NCI-H2029 treated with DMSO at 0.1 percent for 48 hours (cell line): ENCODE measurements around the gene PTP4A1.
"Not testable (repeated sequence)": the region's sequence is repeated elsewhere in the genome, so short reads cannot be mapped to it uniquely, and the experiment has no call there.

Experiments used
- DNase-seq: peaks from one replicate; lab custom pipeline; 2025; lab: John Stamatoyannopoulos, UW

Gene PTP4A1

DNA sequence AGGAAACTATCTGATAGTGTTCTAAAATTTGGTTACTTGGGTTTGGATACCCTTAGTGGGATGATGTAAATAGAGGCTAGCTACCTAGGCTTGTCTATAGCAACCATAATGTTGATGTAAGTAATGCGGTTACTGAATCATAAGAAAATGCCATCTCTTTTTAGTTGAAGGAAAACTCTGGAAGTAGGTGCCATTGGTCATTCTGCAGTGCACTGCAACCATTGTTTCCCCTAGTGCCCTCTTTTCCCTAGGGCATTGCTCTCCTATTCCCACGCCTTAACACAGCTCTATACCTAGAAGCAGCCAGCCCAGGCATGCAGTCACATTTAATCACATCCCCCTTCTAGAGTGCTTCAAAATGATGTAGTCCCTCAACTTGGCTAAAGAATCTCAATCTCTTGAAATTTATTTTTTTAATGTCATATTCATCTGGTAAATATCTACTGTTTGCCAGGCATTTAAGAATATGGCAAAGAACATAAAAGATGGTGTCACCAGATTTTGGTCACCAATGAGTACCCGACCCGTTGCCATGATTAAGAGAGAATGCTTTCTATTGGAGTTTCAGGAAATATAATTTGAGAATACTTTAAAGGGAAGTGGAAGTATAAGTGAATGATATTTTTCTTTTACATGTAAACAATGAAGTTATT is 10.4 kb downstream of the PTP4A1 start:
- no peak for DNase-seq

DNA sequence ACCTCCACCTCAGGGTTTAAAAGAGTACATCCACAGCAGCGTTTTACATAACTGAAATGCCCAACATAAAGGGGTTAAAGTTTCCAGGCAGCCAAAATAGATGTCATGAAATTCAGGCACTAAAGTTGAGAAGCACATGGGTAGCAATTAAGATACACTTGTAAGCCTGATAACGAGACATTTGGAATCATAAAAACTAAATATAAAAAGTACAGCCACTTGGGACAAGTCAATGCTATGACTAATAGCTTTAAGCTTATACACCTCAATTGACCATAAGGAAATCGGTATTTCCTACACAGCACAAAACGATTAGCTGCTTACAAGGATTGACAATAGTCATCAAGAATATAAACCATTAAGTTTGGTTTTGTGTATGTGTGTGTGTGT is 11.8 kb downstream of the PTP4A1 start:
- DNase-seq: no peak

DNA sequence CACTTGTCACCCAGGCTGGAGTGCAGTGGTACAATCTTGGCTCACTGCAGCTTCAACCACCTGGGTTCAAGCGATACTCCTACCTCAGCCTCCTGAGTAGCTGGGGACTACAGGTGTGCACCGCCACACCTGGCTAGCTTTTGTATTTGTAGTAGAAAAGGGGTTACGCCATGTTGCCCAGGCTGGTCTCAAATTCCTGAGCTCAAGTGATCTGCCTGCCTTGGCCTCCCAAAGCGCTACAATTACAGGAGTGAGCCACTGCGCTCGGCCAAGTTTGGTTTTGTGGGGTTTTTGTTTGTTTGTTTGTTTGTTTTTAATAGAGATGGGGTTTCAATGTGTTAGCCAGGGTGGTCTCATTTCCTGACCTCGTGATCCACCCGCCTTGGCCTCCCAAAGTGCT is 12.3 kb downstream of the PTP4A1 start:
- no peak for DNase-seq

DNA sequence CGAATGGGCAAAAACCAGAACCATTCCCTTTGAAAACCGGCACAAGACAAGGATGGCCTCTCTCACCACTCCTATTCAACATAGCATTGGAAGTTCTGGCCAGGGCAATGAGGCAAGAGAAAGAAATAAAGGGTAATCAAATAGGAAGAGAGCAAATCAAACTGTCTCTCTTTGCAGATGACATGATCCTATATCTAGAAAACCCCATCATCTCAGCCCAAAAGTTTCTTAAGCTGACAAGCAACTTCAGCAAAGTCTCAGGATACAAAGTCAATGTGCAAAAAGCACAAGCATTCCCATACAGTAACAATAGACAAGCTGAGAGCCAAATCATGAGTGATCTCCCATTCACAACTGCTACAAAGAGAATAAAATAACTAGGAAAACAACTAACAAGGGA is 13.4 kb downstream of the PTP4A1 start:
- DNase-seq: not testable (repeated sequence)

DNA sequence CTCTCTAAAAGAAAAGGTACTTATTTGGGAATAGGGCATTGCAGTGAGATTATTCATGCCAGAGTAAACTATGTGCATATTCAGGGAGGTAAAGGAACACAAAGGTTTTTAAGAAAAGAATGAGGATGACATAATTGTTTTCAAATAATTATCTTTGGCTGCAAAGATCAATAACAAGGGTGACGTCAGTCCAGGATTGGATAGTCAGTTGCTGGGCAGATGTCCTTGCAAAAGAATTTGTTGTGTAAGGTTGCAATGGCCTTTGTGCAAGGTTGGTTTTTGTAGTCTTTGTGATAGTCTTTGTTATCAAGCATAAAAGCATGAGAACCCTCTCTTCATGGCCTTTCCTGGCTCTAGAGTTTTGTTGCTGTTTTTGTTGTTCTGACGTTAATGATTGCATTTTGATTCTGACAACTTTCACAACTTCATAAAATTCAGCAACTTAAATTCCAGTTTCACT is 17.7 kb downstream of the PTP4A1 start:
- DNase-seq: no peak

DNA sequence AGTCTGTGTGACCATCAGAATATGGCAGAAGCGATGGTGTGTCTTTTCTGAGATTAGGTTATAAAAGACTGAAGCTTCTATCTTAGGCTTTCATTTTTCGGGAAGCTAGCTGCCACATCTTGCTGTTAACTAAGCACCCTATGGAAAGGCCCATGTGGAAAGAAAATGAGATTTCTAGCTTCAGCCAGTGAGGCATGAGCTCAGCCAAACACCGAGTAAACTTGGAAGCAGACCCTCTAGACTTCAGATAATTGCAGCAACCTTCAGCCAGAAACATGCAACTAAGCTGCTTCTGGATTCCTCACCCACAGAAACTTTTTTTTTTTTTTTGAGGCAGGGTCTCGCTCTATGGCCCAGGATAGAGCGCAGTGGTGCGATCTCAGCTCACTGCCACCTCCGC is 20.6 kb downstream of the PTP4A1 start:
- DNase-seq: no peak

DNA sequence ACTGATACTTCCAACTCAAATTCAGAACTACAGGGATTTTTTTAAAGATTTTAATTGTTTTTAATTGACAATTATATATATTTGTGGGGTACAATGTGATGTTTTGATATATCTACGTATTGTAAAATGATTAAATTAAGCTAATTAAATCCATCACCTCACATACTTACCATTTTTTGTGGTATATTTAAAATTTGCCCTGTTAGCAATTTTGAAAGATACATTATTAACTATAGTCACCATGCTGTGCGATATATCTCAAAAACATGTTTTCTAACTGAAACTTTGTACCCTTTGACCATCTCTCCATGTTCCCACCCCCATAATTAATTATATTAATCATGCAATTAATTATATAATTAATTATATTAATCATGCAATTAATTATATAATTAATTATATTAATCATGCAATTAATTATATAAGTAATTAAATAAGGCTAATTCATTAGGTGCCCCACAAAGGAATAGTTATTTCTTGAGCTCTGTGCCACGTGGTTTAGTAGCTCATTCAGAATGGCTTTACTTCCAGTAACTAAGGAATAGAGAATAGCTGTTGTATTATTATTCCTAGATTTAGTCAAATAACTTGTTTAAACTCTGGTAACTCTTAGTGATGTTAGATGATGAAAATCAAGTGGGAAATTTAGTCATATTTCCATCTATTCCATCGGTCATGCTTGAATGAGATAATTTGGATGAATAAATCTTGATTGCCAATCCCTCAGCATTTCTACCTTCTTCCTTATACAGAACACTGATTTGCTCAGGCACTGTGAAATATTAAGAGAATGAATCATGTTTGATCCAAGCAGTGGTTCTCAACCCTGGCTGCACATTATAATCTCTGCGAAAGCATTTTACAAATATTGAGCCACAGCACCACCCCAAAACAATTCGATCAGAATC is 25.1 kb downstream of the PTP4A1 start:
- DNase-seq: no peak

DNA sequence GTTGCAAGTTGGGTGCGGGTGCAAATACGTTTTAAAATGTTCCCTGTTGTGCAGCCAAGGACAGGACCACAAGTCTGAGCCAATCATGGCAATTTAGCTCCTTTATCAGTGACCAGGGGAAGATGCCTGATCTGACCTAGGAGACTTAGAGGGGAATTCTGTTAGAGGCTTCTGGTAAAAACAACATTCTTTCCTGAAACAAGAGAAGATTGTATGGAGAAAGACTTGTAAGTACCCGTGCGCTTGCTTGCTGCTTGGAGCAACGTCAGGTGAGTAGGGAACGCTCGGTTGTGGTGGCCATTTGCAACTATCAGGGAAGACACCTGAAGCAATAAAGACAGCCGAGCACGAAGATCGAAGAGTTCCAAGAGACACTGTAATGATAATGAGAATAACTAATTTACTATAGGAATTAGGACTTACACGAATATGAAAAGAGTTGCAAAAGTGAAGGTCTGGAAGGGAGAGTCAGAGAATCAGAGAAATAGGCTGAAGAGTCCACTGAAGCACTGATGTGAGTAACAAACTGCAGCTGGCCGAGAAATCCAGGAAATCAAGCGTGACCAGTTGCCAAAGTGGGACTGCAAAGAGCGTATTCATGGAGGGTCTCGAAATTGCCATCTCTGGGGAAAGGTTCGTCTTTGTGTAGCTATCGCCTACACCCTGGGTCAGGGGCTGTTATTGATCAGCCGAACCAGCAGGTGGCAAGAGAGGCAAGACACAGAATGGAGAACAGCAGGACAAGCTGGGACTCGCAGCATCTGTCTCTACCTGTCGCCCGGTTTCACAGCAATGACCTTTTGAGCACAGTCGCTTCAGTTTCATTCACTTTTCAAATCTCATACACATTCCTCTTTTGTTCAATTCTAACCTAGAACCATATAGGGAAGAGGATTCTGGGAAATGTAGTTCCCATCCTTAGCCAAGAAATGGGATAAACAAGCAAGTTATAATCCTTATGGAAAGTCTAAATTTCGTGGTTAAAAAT is 26.1 kb downstream of the PTP4A1 start:
- DNase-seq: peak; percentile 75

DNA sequence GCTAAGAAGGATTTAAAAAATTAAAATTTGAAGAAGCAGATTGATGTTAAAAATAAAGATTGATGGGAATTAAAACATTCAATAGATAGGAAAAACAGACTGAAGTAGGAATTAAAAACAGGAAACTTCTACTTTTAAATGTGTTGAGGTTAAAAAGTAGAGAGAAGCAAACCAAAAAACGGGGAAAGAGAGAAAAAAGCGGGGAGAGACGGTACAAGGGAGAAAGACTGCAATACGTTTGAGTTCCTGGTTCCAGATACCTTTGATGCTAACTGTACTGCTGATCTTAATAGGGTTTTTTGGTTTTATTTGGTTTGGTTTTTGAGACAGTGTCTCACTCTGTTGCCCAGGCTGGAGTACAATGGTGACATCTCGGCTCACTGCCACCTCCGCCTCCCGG is 27.0 kb downstream of the PTP4A1 start:
- DNase-seq: no peak

DNA sequence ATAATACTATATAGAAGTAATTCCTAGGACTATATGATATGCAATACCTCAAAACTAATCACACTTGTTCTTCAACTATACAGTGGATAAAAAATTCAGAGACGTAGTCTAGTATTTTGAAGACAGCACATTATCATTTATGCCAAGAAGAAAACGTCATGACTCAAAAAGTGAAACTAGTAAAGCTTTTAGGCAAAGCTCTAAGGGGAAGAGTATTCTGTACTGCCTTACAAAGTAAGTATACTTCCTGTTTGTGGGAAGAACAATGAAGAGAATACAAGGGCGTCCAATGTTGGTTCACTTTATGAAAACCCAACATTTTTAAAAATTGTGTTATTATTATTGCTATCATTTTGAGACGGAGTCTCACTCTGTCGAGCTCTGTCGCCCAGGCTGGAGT is 27.9 kb downstream of the PTP4A1 start:
- no peak for DNase-seq

DNA sequence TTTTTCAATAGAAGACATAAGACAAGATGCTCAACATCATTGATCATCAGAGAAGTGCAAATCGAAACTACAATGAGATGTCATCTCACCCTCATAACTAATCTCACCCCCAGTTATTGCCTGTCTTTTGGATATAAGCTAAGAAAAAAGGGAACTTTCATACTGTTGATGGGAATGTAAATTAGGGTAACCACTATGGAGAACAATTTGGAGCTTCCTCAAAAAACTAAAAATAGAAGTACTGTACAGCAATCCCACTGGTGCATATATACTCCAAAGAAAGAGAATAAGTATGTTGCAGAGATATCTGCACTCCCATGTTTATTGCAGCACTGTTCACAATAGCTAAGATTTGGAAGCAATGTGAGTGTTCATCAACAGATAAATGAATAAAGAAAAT is 37.0 kb downstream of the PTP4A1 start:
- no peak for DNase-seq

DNA sequence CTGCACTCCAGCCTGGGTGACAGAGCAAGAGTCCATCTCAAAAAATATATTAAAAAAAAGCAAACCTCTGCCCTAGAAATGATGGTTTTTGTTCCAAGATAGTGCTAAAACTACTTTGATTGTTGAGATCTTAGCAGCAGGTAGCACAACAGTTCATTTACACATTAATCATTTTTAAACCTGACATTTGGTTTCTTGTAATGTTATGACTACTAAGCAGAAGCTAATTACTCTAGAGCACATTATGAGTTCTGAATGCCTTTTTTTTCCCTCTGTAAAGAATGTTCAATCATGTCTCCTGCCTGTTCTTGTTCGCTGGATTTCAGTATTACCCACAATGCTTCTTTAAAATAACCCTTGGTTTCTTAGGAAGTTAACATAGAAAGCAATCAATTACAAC is 38.7 kb downstream of the PTP4A1 start:
- no peak for DNase-seq

DNA sequence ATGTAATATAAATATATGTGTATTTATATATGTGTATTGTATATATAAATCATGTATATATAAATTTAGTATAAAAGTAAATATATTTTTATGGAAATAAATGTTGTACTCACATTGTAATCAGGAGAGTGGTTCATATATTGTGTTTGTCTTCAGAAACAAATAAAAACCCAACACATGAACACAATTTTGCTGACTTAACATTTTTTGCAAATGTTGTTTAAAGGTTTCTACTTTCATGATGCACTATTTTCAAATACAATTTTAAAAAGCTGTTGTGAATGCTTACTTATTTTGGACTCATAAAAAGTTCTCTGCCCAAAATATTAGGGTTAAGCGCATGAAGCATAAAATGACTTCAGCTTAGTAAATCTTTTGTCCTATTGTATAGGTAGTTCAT is 39.3 kb downstream of the PTP4A1 start:
- DNase-seq: no peak

DNA sequence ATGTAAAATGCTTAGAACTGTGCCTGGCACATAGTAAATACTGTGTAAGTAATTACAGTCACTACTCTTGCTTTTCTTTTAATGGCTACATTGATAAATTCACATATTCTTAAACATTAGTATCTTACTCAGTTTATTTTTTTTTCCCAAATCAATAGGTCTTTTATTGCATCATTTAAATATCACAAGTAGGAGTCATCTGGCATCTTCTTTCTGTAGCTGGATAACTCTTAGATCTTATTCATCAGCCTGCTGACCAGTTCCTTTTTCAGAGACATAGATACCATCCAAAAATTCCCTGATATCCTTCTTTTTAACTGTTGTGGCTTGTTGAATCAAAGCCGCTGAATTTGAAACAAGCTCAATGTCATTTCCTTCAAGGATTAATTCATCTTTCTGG is 43.3 kb downstream of the PTP4A1 start:
- no peak for DNase-seq
